OCI-M2 (cell line): ENCODE measurements around the gene ZNF451.

Source experiments
- DNase-seq: peaks from one replicate; lab custom pipeline; 2025; ENCODE audit not compliant: unreplicated experiment; lab: John Stamatoyannopoulos, UW

Gene ZNF451

GRCh38 chr6:57147401-57147800 lies 57.4 kb downstream of the ZNF451 start:
- no peak for DNase-seq

- no peak for DNase-seq
Measured at GRCh38 chr6:57147955-57148858, 58.2 kb downstream of the ZNF451 start.

DNA sequence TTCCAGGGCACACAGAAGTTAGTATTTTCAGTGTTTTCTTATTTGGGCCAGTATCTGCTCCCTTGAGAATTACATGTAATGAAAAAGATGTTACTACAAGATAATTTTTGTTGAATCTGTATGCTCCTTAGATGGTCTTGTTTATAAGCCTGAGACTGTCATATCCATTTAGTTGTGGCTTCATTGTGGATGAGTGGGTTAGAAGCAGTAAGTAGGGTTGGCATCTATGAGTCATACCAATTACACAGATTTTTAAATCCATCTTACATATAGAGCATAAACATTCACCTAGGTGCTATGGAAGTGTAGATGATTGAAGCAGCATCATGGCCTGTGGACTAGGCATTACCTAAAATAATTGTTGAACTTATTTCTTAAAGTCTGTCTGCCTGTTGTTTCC lies 68.7 kb downstream of the ZNF451 start:
- no peak for DNase-seq

- no peak for DNase-seq
Measured at GRCh38 chr6:57159127-57159526, 69.1 kb downstream of the ZNF451 start.

GRCh38 chr6:57162028-57162427 lies 72.0 kb downstream of the ZNF451 start:
- no peak for DNase-seq

- DNase-seq, result no peak
Measured at GRCh38 chr6:57162516-57162915, 72.5 kb downstream of the ZNF451 start.

GRCh38 chr6:57163956-57164355 lies 74.0 kb downstream of the ZNF451 start:
- no peak for DNase-seq

GRCh38 chr6:57165080-57165479 lies 75.1 kb downstream of the ZNF451 start:
- DNase-seq, result no peak

DNA sequence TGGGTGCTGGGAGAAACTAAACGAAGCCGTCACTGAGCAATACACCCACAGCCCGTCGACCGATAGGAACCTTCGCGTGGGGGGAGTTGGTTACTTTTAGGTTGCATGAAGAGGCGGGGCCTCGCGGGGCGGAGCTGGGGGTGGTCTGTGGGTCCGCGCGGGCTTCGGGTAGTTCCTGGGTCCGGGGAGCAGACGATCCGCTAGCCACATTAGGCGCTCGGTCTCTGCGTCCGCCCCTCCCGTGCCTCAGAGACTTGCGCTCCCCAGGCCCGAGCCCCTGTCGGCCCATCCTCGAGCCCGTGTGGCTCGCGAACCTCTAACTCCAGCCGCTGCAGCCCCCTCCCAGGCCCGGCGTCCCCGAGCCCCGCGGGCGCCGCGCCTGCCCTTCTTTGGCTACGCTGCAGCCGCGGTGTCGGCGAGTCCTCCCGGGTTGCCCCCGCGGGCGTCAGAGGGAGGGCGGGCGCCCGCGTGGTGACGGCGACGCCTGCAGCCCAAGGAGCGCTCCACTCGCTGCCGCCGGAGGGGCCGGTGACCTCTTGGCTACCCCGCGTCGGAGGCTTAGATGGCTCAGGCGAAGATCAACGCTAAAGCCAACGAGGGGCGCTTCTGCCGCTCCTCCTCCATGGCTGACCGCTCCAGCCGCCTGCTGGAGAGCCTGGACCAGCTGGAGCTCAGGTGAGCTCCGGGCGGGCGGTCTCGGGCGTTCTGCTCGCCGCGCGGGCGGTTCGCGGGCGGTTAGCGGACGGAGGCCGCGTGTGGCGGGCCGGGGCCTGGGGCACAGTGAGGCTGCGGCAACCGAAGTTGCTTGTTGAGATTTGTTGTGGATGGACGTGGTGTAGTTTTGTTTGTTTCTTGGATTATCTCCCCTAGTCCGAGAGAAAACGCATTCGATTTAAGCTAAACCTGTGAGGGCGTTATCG lies 82.4 kb downstream of the ZNF451 start, which contains the start of gene BAG2:
Gene BAG2, plus strand, starts transcription at position 191 of the 920 bp plus-strand sequence. Its CDS starts 372 bp downstream, at position 563.
- DNase-seq, result peak; percentile 78

DNA sequence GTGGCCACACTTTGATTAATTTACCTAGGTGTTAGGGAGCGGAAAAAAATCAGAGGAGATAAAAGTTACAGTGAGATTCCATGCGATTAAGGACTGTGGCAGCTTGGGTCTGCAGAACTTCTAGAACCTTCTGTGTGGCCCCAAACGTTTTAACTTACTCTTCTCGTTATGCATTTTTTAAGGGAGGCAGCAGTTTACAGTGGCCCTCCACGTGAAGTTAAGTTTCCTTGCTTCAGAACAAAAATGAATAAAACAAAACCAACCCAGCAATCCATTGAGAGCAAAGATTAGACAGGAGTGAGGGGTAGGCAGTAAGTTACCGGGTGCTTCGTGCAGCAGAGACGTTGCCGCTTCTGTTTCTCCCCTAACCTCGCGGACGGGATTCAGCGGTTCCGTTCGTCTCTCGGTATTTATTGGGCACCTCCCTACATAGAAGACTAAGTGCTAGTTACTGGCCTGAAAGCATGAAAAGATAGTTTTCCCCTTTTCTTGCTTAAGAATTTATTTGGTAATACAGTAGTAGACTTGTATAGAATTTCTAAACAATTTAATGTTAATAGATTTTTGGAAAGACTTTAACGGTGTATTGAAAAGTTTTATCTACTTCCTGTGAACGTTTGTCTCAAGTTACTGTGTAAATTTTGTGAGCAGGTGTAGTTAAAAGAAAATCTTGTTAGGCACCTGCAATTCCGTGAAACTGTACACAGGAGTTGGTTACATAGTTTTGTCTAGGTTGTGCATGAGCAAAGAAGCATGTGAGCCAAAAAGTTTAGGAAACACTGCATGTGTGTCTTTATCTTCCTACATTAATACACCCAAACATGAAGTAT lies 83.3 kb downstream of the ZNF451 start:
- peak; percentile 63 for DNase-seq

DNA sequence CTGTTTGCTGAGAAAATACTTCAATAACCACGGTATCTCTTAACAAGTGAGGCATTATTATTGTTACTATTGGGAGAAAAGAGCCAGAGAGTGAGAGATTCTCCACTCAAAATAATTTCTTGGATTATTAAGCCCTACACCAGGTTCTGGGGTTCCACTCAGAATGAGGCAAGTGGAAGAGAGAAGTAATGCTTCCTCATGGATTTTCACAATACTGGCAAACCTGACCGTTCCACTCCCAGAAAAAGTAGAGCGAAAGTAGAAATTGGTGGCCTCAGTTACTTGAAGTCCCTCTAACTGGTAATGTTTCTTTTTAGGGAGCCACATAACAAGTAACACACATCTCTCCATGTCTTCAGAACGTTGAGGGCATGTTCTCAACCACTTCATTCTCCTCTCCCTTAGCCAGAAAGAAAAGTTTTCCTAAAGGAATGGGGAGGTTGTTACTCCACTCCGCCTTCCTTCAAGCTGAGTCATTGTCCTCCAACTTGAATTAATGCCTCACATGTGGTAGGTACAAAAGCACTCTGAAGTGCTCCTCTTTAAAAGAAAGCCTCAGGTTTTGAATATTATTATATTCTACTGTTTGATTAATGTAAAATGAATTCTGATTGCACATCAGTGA lies 84.0 kb downstream of the ZNF451 start:
- DNase-seq, result peak; percentile 63

DNA sequence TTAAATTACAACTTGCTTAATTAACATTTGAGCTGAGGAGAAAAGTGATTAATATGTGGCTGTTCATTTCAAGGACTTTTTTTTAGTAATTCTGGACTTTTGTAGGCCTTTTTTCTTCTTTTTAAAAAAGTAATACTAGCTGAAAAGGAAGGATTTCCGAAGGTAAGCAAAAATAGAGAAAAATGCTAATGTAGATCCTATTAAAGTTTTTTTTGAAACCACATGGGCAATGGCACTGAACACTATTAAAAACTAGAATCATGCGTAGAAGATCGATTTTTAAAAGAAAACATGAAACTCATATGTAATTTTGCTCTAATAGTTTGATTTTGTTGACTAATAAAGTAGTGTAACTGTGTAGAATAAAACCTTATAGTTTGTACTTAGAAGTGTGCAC lies 84.5 kb downstream of the ZNF451 start:
- no peak for DNase-seq

GRCh38 chr6:57177545-57178265 lies 87.7 kb downstream of the ZNF451 start:
- DNase-seq, result no peak

DNA sequence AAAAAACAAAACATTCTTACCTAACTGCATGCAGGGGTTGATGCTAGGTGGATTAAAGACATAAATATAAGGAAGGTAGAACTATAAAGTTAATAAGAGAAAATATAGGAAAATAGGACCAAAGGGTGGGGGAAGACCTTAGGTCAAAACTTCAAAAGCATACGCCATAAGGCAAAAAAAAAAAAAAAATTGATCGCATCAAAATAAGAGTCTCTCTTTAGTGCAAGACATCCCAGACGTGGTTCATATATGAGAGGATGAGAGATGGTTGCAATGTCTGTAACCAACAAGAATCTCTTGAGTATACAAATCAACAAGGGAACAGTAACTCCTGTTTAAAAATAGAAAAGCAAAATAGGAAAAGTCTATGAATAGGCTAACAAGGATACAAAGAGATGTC lies 90.6 kb downstream of the ZNF451 start:
- no peak for DNase-seq

DNA sequence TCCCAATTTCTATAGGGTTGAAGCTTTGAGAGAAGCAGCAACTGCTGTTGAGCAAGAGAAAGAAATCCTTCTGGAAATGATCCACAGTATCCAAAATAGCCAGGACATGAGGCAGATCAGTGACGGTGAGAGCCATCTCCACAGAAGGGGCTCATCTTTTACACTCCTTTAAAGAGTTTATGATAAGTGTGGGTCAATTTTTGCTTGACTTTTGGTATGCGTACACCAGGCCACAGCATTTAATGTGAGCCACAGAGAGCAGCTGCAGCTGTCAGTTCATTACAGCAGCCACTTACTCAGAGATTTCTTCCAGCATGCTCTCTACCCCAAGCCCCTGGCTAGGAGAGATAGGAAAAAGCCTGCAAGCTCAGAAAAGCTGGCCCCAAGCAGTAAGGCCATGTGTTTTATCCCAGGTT lies 92.0 kb downstream of the ZNF451 start:
- DNase-seq, result peak; percentile 56

GRCh38 chr6:57183336-57183735 lies 93.3 kb downstream of the ZNF451 start:
- DNase-seq, result no peak

DNA sequence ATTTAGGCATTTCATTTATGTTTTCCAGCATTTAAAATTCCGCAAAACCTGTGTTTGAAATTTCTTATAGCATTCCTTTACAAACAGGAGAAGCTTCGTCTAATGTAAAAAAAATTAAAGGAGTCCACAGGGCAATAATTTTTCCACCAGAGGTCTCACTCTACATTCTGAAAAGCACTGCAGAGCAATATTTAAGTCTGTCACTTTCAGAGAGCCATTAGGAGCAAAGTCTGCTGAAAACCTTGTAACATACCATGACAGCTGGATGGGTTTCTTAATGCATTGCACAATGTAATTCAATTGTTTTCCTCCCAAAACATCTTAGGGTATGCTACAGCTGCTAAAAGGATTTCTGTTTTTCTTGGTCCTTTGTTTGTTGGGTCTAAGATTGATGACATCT lies 100.2 kb downstream of the ZNF451 start:
- DNase-seq, result no peak

GRCh38 chr6:57193177-57193576 lies 103.2 kb downstream of the ZNF451 start:
- DNase-seq, result no peak

DNA sequence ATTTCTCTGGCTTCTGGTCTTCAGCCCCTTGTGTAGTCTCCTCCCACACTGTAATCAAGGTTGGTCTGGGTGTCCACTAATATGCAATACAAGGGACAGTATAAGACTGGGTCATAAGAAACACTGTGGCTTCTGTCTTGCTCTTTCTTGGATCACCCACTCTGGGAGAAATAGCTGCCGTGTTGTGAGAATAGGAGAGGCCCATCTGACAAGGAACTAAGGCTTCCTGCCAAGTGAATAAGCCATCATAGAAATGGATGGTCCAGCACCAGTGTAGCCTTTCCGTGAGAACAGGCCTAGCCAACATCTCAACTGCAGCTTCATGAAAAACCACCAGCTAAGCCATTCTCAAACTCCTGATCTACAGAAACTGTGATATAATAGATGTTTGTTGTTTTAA lies 105.5 kb downstream of the ZNF451 start:
- no peak for DNase-seq
